ENCODE results near the gene ACOX3.

Gene ACOX3

GRCh38 chr4:8475751-8476575, 35.4 kb upstream of the ACOX3 start:
- Histone ChIP-seq H4K20me1 (ENCODE audit: insufficient read depth) (no peaks in the 10 kb centered on the region), H3K36me3 (ENCODE audit: insufficient read depth) (no peaks in the 10 kb centered on the region), H3K79me2 (ENCODE audit: insufficient read depth, low read depth) (no peaks in the 10 kb centered on the region), H3K4me2 (no peak overlapping the region), H3K27me3 (ENCODE audit: insufficient read depth, low read depth) (no peaks in the 10 kb centered on the region), H3K9ac (no peak overlapping the region), H2AFZ (ENCODE audit: low read depth) (no peak overlapping the region), H3K4me3 (IDR thresholded peaks at IDR 0.05; ENCODE audit: insufficient read depth, low read depth, low read length) (no peak overlapping the region), H3K4me1 (ENCODE audit: low read depth, poor library complexity, severe bottlenecking) (no peaks in the 10 kb centered on the region), H3K27ac (no peak overlapping the region)
- no peak for TF ChIP-seq CTCF (conservative IDR thresholded peaks at IDR 0.05; ENCODE audit: low read depth, low read length)

- no peaks in the 10 kb centered on the region for H4K20me1 ChIP-seq (ENCODE audit: insufficient read depth)
- no peak overlapping the region for H2AFZ ChIP-seq (ENCODE audit: low read depth)
- H3K4me2 ChIP-seq, result no peak overlapping the region
- no peaks in the 10 kb centered on the region for H3K79me2 ChIP-seq (ENCODE audit: insufficient read depth, low read depth)
- no peaks in the 10 kb centered on the region for H3K4me1 ChIP-seq (ENCODE audit: low read depth, poor library complexity, severe bottlenecking)
- no peak for TF ChIP-seq CTCF (conservative IDR thresholded peaks at IDR 0.05; ENCODE audit: low read depth, low read length)
- no peak overlapping the region for H3K4me3 ChIP-seq (IDR thresholded peaks at IDR 0.05; ENCODE audit: insufficient read depth, low read depth, low read length)
- H3K27me3 ChIP-seq (ENCODE audit: insufficient read depth, low read depth), result no peaks in the 10 kb centered on the region
- no peak overlapping the region for H3K9ac ChIP-seq
- no peaks in the 10 kb centered on the region for H3K36me3 ChIP-seq (ENCODE audit: insufficient read depth)
- H3K27ac ChIP-seq, result no peak overlapping the region
Measured at GRCh38 chr4:8474856-8475255, 34.3 kb upstream of the ACOX3 start.

DNA sequence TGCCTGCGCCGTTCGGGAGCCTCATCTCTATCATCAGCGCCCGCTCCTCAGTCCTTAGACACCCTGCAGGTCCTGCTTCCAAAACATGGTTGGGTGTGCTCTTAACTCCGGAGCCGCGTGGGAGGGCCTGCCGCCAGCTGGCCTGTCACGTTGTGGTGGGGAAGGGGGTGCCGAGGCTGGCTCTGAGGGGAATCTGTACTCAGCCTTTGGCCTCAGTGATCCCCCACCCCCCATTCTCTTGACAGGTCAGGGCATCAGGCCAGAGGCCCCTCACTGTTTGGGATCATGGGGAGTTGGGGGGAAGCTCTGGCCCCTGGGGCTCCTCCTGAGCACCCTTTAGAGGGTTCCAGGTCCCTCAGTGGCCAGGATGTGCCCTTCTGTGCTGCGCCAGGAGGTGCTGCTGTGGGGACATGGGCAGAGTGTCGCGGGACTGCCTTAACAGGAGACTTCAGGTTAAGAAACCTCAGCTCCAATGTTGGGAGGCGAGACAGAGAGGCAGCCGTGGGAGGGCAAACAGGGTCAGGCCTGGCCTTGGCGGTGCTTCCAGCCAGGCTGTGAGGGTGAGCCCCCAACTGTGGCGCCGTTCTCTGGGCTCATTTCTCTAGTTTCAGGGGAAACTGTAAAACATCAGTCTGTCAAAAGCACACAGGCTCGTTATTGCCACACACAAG, 33.5 kb upstream of the ACOX3 start:
- Histone ChIP-seq H4K20me1 (ENCODE audit: insufficient read depth) (no peaks in the 10 kb centered on the region), H2AFZ (ENCODE audit: low read depth) (no peak overlapping the region), H3K4me3 (IDR thresholded peaks at IDR 0.05; ENCODE audit: insufficient read depth, low read depth, low read length) (no peak overlapping the region), H3K36me3 (ENCODE audit: insufficient read depth) (no peaks in the 10 kb centered on the region), H3K4me1 (ENCODE audit: low read depth, poor library complexity, severe bottlenecking) (no peaks in the 10 kb centered on the region), H3K27me3 (ENCODE audit: insufficient read depth, low read depth) (no peaks in the 10 kb centered on the region), H3K27ac (no peak overlapping the region), H3K79me2 (ENCODE audit: insufficient read depth, low read depth) (no peaks in the 10 kb centered on the region), H3K4me2 (no peak overlapping the region), H3K9ac (no peak overlapping the region)
- TF ChIP-seq CTCF (conservative IDR thresholded peaks at IDR 0.05; ENCODE audit: low read depth, low read length), result no peak

DNA sequence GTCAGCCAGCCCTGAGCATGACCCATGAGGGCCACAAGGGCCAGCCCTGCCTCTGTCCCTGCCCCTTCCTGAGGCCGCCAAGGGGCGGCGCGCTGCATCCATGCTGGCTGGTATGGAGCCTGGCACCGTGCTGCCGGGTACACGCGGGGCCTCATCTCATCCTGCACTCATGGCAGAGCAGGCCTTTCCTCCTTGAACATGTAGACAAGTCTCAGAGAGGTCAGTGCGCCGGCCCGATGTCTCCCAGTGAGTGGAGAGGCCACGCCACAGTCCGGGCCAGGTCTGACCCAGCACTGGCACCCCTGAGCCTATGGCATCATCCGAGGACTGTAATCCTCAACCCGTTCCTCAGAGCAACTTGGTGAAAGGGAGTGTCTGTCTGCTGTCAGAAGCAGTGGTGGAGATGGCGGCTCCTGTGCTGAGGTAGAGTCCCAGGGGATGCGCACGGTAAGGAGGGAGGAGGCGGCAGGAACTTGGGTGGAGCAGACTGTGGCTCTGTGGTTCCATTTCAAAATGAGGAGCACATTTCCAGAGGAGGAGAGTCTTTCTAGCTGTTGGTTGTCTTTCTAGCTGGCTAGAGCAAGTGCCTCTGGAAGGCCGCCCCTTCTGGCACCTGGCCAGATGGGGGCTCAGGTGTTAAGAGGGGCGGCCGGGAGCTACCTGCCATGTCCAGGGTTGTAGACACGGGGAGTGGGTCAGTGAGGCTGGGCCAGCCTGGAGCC, 32.8 kb upstream of the ACOX3 start:
- no peak overlapping the region for H3K27ac ChIP-seq
- no peak overlapping the region for H3K9ac ChIP-seq
- no peak overlapping the region for H3K4me3 ChIP-seq (IDR thresholded peaks at IDR 0.05; ENCODE audit: insufficient read depth, low read depth, low read length)
- H3K36me3 ChIP-seq (ENCODE audit: insufficient read depth), result no peaks in the 10 kb centered on the region
- no peaks in the 10 kb centered on the region for H3K79me2 ChIP-seq (ENCODE audit: insufficient read depth, low read depth)
- no peaks in the 10 kb centered on the region for H4K20me1 ChIP-seq (ENCODE audit: insufficient read depth)
- H3K4me2 ChIP-seq, result no peak overlapping the region
- no peak overlapping the region for H2AFZ ChIP-seq (ENCODE audit: low read depth)
- no peak for TF ChIP-seq CTCF (conservative IDR thresholded peaks at IDR 0.05; ENCODE audit: low read depth, low read length)
- H3K4me1 ChIP-seq (ENCODE audit: low read depth, poor library complexity, severe bottlenecking), result no peaks in the 10 kb centered on the region
- no peaks in the 10 kb centered on the region for H3K27me3 ChIP-seq (ENCODE audit: insufficient read depth, low read depth)

All from KMS-11 (cell line).